OCI-LY7 (cell line): Measurements from ENCODE around the gene BCL11A. TPM values are rescaled to one million over a fixed set of nuclear protein-coding genes. Genes with fewer than 3 reads are reported as not detected.
A peak's percentile ranks its signal among the peaks of the same experiment; 100 is the strongest.

ENCODE experiments used
- BruUV-seq: library from RNA; stranded (reverse); fragments of 400-500 nt; replicated peaks from 2 replicates; lab custom pipeline; 2021; lab: Mats Ljungman, UMichigan
- CTCF ChIA-PET: fragments of 300-600 bp; sonication (Branson Sonifier 250); formaldehyde crosslinking; loops from one replicate; lab custom pipeline; 2022; ENCODE audit warnings: antibody characterized with exemption; ENCODE audit not compliant: unreplicated experiment; lab: Charles Lee
- POLR2A ChIA-PET: fragments of 300-600 bp; sonication (Branson Sonifier 250); formaldehyde crosslinking; loops from one replicate; lab custom pipeline; 2022; ENCODE audit warnings: antibody characterized with exemption; lab: Charles Lee
- DNase-seq: peaks from one replicate; pipeline ENCODE4 v3.0.0-alpha.2; 2015; ENCODE audit warnings: low spot score
- H2AFZ ChIP-seq: fragments of 200-600 bp; sonication (generic), shearing (Covaris generic); 2 replicates; pipeline ENCODE4 v1.6.1; 2014; ENCODE audit warnings: mild to moderate bottlenecking, antibody characterized with exemption, low read length, moderate library complexity
- H3K27ac ChIP-seq: fragments of 200-600 bp; sonication (generic); 2 replicates; pipeline ENCODE4 v1.5.1; 2014; ENCODE audit warnings: mixed run types, low read depth, mild to moderate bottlenecking, moderate library complexity, low read length, inconsistent platforms; ENCODE audit not compliant: poor library complexity, severe bottlenecking
- H3K36me3 ChIP-seq: fragments of 200-600 bp; sonication (generic); 2 replicates; pipeline ENCODE4 v1.6.1; 2014; ENCODE audit warnings: mild to moderate bottlenecking, antibody characterized with exemption, low read length, moderate library complexity, mixed read lengths; ENCODE audit not compliant: insufficient read depth
- H3K4me1 ChIP-seq: fragments of 200-600 bp; sonication (generic); 2 replicates; pipeline ENCODE4 v1.5.1; 2014; ENCODE audit warnings: mild to moderate bottlenecking, low read length; ENCODE audit not compliant: insufficient read depth, poor library complexity, severe bottlenecking
- H3K4me2 ChIP-seq: fragments of 200-600 bp; sonication (generic); 2 replicates; pipeline ENCODE4 v1.6.1; 2014; ENCODE audit warnings: mild to moderate bottlenecking, low read length
- H3K4me3 ChIP-seq: fragments of 200-600 bp; sonication (generic); 2 replicates; pipeline ENCODE4 v1.5.1; 2014; ENCODE audit warnings: mild to moderate bottlenecking, low read depth, low read length; ENCODE audit not compliant: poor library complexity, severe bottlenecking
- H3K79me2 ChIP-seq: fragments of 200-600 bp; sonication (generic); 2 replicates; pipeline ENCODE4 v1.6.1; 2016; ENCODE audit warnings: low read depth, mild to moderate bottlenecking, low read length, moderate library complexity, mixed read lengths; ENCODE audit not compliant: insufficient read depth
- H3K9me2 ChIP-seq: fragments of 200-600 bp; sonication (generic); 2 replicates; pipeline ENCODE4 v1.6.1; 2016; ENCODE audit warnings: mild to moderate bottlenecking, low read length, mixed read lengths; ENCODE audit not compliant: insufficient read depth
- H3K9me3 ChIP-seq: fragments of 200-600 bp; sonication (generic); 2 replicates; pipeline ENCODE4 v1.6.1; 2014; ENCODE audit warnings: mild to moderate bottlenecking, mixed run types, low read length, mixed read lengths
- H4K20me1 ChIP-seq: fragments of 200-600 bp; sonication (generic); 2 replicates; pipeline ENCODE4 v1.6.1; 2014; ENCODE audit warnings: mild to moderate bottlenecking, antibody characterized with exemption, low read length, moderate library complexity, mixed read lengths; ENCODE audit not compliant: insufficient read depth
- CTCF ChIP-seq: fragments of 200-600 bp; sonication (generic); conservative IDR thresholded peaks from 2 replicates; pipeline ENCODE4 v1.5.1; 2014; ENCODE audit warnings: mild to moderate bottlenecking, antibody characterized with exemption, low read length, moderate library complexity, mixed read lengths
- EZH2phosphoT487 ChIP-seq: fragments of 200-600 bp; sonication (generic); IDR thresholded peaks from 2 replicates; pipeline ENCODE4 v1.6.1; 2018; ENCODE audit warnings: low read depth, borderline replicate concordance, mild to moderate bottlenecking, mixed run types, antibody characterized with exemption, low read length, moderate library complexity, mixed read lengths
- intact Hi-C: fragments of 100-400 bp; cut with micrococcal nuclease; formaldehyde crosslinking; loops from one replicate; pipeline ENCODE4 v1.10.0; 2022; ENCODE audit not compliant: unreplicated experiment
- total RNA-seq, 2 experiments: library from RNA; depleted of rRNA in 1 of 2; stranded (reverse); fragments of >200 nt in 1 of 2; shearing (Covaris generic) in 1 of 2; gene quantifications; 2 replicates each; pipeline ENCODE4 v1.2.3, GENCODE V29; 2014 to 2022

The BCL11A gene
- total RNA-seq, 2 experiments from 2014 or later: 64.3 to 167 TPM

- Histone ChIP-seq H3K36me3 (peaks cover 99% of the 10 kb centered on the region), H3K79me2 (peaks cover 100% of the 10 kb centered on the region), H3K27ac (no peak overlapping the region), H2AFZ (no peak overlapping the region), H3K4me1 (peaks cover 75% of the 10 kb centered on the region), H3K9me2 (no peaks in the 10 kb centered on the region), H3K9me3 (no peaks in the 10 kb centered on the region), H3K4me3 (no peak overlapping the region), H4K20me1 (peaks cover 60% of the 10 kb centered on the region; the same call in 1 of the 2 replicates), H3K4me2 (0 out of 2 replicates have a peak overlapping the region, but pooled peaks have one; percentile 3)
- intact Hi-C loops: no loop called here
- BruUV-seq: no TSS peak
- POLR2A ChIA-PET: interaction anchor here (0.6 to 2.6 kb wide), 7 partner anchors 9 to 211 kb away, joined by 3 to 9 read pairs (median 3); no protein-coding TSS in a partner anchor
- DNase-seq: no peak
- TF ChIP-seq EZH2phosphoT487 (no peak), CTCF (no peak)
- CTCF ChIA-PET: interaction anchor here (0.6 kb wide), 1 partner anchor 235 kb away, joined by 3 read pairs; no protein-coding TSS in a partner anchor
Measured at GRCh38 chr2:60541056-60541651, 12.3 kb downstream of the BCL11A start.

- intact Hi-C loops: no loop called here
- Histone ChIP-seq H3K27ac (no peak overlapping the region), H2AFZ (no peak overlapping the region), H3K4me1 (peaks cover 75% of the 10 kb centered on the region), H3K4me3 (no peak overlapping the region), H3K9me2 (no peaks in the 10 kb centered on the region), H3K4me2 (no peak overlapping the region), H3K36me3 (peaks cover 99% of the 10 kb centered on the region), H4K20me1 (peaks cover 58% of the 10 kb centered on the region; the same call in 1 of the 2 replicates), H3K79me2 (peaks cover 100% of the 10 kb centered on the region), H3K9me3 (no peaks in the 10 kb centered on the region)
- TF ChIP-seq EZH2phosphoT487: no peak
- TF ChIP-seq CTCF: no peak
- CTCF ChIA-PET: no interaction called here
- BruUV-seq: TSS peak; percentile 0
- no peak for DNase-seq
- POLR2A ChIA-PET: interaction anchor here (0.6 to 2.6 kb wide), 6 partner anchors 10 to 186 kb away, joined by 3 to 9 read pairs (median 4); partner anchors contain the start of gene BCL11A
Measured at GRCh38 chr2:60540074-60540473, 13.4 kb downstream of the BCL11A start.

GRCh38 chr2:60539140-60539539, 14.3 kb downstream of the BCL11A start:
- no peak overlapping the region for H3K4me2 ChIP-seq
- H3K9me2 ChIP-seq: no peaks in the 10 kb centered on the region
- ChIA-PET CTCF (no interaction called here), POLR2A (interaction anchor here (0.5 to 2.5 kb wide), 10 partner anchors 8 to 786 kb away, joined by 3 to 9 read pairs (median 4); partner anchors contain the start of gene BCL11A)
- peaks cover 75% of the 10 kb centered on the region for H3K4me1 ChIP-seq
- no peak for DNase-seq
- no peaks in the 10 kb centered on the region for H3K9me3 ChIP-seq
- BruUV-seq: no TSS peak
- no peak for TF ChIP-seq EZH2phosphoT487
- TF ChIP-seq CTCF: no peak
- H2AFZ ChIP-seq: no peak overlapping the region
- H3K36me3 ChIP-seq: peaks cover 99% of the 10 kb centered on the region
- H3K79me2 ChIP-seq: peaks cover 100% of the 10 kb centered on the region
- H3K4me3 ChIP-seq: no peak overlapping the region
- intact Hi-C loops: no loop called here
- peaks cover 64% of the 10 kb centered on the region; the same call in 1 of the 2 replicates for H4K20me1 ChIP-seq
- no peak overlapping the region for H3K27ac ChIP-seq
